GM12878 (cell line): ENCODE measurements around the gene ARCN1. TPM values are rescaled to one million over a fixed set of nuclear protein-coding genes. Genes with fewer than 3 reads are reported as not detected.

Experiments
- EZH2 ChIP-seq: IDR thresholded peaks from 2 replicates; pipeline ENCODE4 v1.6.1; 2012; ENCODE audit warnings: low read depth, mild to moderate bottlenecking, control low read depth, inconsistent platforms, low read length, borderline replicate concordance; ENCODE audit not compliant: control insufficient read depth
- FOXK2 ChIP-seq: fragments of 450-650 bp; IDR thresholded peaks from 2 replicates; pipeline ENCODE4 v1.6.1; 2017; ENCODE audit warnings: mild to moderate bottlenecking, moderate library complexity
- GABPA ChIP-seq: IDR thresholded peaks from 2 replicates; pipeline ENCODE4 v1.6.1; 2014; ENCODE audit warnings: antibody characterized with exemption, low read depth, mild to moderate bottlenecking, inconsistent platforms
- IKZF2 ChIP-seq, 2 experiments: fragments of 450-650 bp; IDR thresholded peaks; 2 replicates each; pipeline ENCODE4 v1.6.1; 2017; ENCODE audit warnings: mild to moderate bottlenecking in 2 of 2, moderate library complexity in 2 of 2
- KDM1A ChIP-seq: fragments of 200-600 bp; sonication (generic); IDR thresholded peaks from 2 replicates; pipeline ENCODE4 v1.6.1; 2016; ENCODE audit warnings: borderline replicate concordance
- LARP7 ChIP-seq: fragments of 450-650 bp; IDR thresholded peaks from 2 replicates; pipeline ENCODE4 v1.6.1; 2017; ENCODE audit warnings: mild to moderate bottlenecking
- NFXL1 ChIP-seq: fragments of 450-650 bp; IDR thresholded peaks from 2 replicates; pipeline ENCODE4 v1.6.1; 2017; ENCODE audit warnings: antibody characterized with exemption, mild to moderate bottlenecking, borderline replicate concordance
- NFYB ChIP-seq: IDR thresholded peaks from 2 replicates; pipeline ENCODE4 v1.6.1; 2011; ENCODE audit warnings: low read depth, mild to moderate bottlenecking, low read length, improper control_type of control experiment, moderate library complexity; ENCODE audit not compliant: insufficient read depth
- SPI1 ChIP-seq: IDR thresholded peaks from 2 replicates; pipeline ENCODE4 v1.6.1; 2011; ENCODE audit warnings: low read depth, mild to moderate bottlenecking, low read length, moderate library complexity, borderline replicate concordance; ENCODE audit not compliant: insufficient read depth
- YBX1 ChIP-seq: fragments of 450-650 bp; IDR thresholded peaks from 2 replicates; pipeline ENCODE4 v1.6.1; 2016; ENCODE audit warnings: antibody characterized with exemption
- ZBED1 ChIP-seq: IDR thresholded peaks from 2 replicates; pipeline ENCODE4 v1.6.1; 2016; ENCODE audit warnings: borderline replicate concordance
- ZBTB11 ChIP-seq: fragments of 450-650 bp; formaldehyde crosslinking; IDR thresholded peaks from 2 replicates; pipeline ENCODE4 v1.5.0; 2022; ENCODE audit warnings: mild to moderate bottlenecking, missing genetic modification characterization
- ZBTB4 ChIP-seq: fragments of 450-650 bp; formaldehyde crosslinking; IDR thresholded peaks from 2 replicates; pipeline ENCODE4 v1.4.0; 2022; ENCODE audit warnings: mild to moderate bottlenecking, moderate library complexity
- ZNF207 ChIP-seq: fragments of 450-650 bp; IDR thresholded peaks from 2 replicates; pipeline ENCODE4 v1.6.1; 2014; ENCODE audit warnings: antibody characterized with exemption, mild to moderate bottlenecking, borderline replicate concordance
- ZNF24 ChIP-seq: fragments of 450-650 bp; IDR thresholded peaks from 2 replicates; pipeline ENCODE4 v1.6.1; 2017; ENCODE audit warnings: antibody characterized with exemption, mild to moderate bottlenecking
- polyA plus RNA-seq, 11 experiments: library from polyadenylated mRNA; depleted of rRNA in 4 of 11; unstranded in 6 of 11; stranded (reverse) in 5 of 11; fragments of >200 nt; fragmentation: Nextera tagmentation in 4 of 11; fragmentation: Illumina TruSeq in 1 of 11; extraction: Ambion mirVana in 4 of 11; extraction: Trizol in 1 of 11; gene quantifications; 1 replicate in 1 of 11; 2 replicates in 10 of 11; pipeline versions ENCODE4 v1.2.1 to v1.2.3, GENCODE V29; 2011 to 2016; ENCODE audit warnings: inconsistent platforms in 2 of 11, missing spikeins in 2 of 11, low read depth in 1 of 11
- total RNA-seq, 4 experiments: library from RNA; depleted of rRNA in 3 of 4; stranded (reverse); fragments of >200 nt in 3 of 4; fragmentation: Illumina TruSeq in 1 of 4; extraction: Trizol in 1 of 4; gene quantifications; 2 replicates each; pipeline versions ENCODE4 v1.2.1 to v1.2.3, GENCODE V29; 2013 to 2021
- TF ChIP-seq, protein P1 (sequence below): fragments of 450-650 bp; IDR thresholded peaks from 2 replicates; pipeline ENCODE4 v1.6.1; 2017; ENCODE audit warnings: mild to moderate bottlenecking, moderate library complexity
- TF ChIP-seq, protein P2 (sequence below): fragments of 450-650 bp; IDR thresholded peaks from 2 replicates; pipeline ENCODE4 v1.6.1; 2017; ENCODE audit warnings: borderline replicate concordance

Gene ARCN1
- total and polyA plus RNA-seq, 10 of the 15 experiments (the other 5 are each of a cell fraction or from before 2014, with no cell fraction given): 33.3 to 172 (median 106) TPM

DNA sequence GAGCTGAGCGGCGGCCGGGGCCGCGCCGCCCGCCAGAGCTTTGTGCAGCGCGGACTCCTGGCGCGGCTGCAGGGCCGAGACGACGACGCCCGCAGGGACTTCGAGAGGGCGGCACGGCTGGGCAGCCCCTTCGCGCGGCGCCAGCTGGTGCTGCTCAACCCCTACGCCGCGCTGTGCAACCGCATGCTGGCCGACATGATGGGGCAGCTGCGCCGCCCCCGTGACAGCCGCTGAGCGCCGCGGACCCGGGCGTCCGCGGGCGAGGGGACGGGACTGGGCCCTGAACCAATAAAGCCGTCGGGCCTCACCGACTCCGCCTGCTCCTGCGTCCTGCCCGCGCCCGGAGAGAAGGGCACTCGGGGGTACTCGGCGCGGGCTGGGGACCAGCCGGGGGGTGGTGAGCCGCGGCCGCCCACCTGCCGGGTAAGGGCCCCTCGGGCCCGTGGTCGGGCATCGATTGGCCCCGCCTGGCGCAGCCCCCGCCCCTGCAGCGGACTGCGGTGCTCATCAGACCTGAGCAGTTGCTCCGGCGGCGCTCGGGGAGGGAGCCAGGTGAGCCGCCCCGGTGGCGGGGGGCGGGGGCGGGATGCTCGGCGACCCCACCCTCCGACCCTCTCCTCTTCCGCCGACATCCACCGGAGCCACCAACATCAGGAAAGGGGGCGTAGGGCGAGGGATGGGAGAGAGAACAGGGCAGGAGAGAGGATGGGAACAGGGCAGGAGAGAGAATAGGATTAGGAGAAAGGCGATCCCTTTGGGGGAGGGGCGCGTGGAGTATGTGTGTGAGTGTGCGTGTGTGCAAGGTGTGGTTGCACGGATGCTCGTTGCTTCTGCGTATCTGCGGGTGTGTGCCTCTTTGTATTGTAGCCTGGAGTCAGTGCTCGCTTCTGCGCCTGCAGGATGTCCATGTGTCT is 41.3 kb upstream of the ARCN1 start, which contains the start of gene TMEM25 (continued):
- no peak for TF ChIP-seq ZBTB4 (CRISPR knock-in tag)
- TF ChIP-seq, protein P1, sequence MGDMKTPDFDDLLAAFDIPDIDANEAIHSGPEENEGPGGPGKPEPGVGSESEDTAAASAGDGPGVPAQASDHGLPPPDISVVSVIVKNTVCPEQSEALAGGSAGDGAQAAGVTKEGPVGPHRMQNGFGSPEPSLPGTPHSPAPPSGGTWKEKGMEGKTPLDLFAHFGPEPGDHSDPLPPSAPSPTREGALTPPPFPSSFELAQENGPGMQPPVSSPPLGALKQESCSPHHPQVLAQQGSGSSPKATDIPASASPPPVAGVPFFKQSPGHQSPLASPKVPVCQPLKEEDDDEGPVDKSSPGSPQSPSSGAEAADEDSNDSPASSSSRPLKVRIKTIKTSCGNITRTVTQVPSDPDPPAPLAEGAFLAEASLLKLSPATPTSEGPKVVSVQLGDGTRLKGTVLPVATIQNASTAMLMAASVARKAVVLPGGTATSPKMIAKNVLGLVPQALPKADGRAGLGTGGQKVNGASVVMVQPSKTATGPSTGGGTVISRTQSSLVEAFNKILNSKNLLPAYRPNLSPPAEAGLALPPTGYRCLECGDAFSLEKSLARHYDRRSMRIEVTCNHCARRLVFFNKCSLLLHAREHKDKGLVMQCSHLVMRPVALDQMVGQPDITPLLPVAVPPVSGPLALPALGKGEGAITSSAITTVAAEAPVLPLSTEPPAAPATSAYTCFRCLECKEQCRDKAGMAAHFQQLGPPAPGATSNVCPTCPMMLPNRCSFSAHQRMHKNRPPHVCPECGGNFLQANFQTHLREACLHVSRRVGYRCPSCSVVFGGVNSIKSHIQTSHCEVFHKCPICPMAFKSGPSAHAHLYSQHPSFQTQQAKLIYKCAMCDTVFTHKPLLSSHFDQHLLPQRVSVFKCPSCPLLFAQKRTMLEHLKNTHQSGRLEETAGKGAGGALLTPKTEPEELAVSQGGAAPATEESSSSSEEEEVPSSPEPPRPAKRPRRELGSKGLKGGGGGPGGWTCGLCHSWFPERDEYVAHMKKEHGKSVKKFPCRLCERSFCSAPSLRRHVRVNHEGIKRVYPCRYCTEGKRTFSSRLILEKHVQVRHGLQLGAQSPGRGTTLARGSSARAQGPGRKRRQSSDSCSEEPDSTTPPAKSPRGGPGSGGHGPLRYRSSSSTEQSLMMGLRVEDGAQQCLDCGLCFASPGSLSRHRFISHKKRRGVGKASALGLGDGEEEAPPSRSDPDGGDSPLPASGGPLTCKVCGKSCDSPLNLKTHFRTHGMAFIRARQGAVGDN: no peak; the same call in 1 of the 2 replicates
- no peak for TF ChIP-seq FOXK2
- no peak for TF ChIP-seq KDM1A
- TF ChIP-seq ZNF207: 0 out of 2 replicates have a peak, but pooled peaks have one; percentile 24
- TF ChIP-seq GABPA: no peak
- TF ChIP-seq YBX1: no peak
- no peak for TF ChIP-seq ZBED1
- peak; percentile 87; the same call in 1 of the 2 replicates for TF ChIP-seq LARP7
- no peak for TF ChIP-seq ZNF24
- no peak for TF ChIP-seq NFYB
- TF ChIP-seq ZBTB11 (CRISPR knock-in tag): no peak
- TF ChIP-seq, protein P2, sequence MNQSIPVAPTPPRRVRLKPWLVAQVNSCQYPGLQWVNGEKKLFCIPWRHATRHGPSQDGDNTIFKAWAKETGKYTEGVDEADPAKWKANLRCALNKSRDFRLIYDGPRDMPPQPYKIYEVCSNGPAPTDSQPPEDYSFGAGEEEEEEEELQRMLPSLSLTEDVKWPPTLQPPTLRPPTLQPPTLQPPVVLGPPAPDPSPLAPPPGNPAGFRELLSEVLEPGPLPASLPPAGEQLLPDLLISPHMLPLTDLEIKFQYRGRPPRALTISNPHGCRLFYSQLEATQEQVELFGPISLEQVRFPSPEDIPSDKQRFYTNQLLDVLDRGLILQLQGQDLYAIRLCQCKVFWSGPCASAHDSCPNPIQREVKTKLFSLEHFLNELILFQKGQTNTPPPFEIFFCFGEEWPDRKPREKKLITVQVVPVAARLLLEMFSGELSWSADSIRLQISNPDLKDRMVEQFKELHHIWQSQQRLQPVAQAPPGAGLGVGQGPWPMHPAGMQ: no peak
- TF ChIP-seq EZH2: no peak
- TF ChIP-seq IKZF2 (IDR thresholded peaks at IDR 0.05): peak in 1 of 2 experiments; percentile 12; a peak in 1 of 4 replicates
- TF ChIP-seq SPI1: no peak
- TF ChIP-seq NFXL1: no peak
